Thyroid gland (tissue), 4 donors: Measurements from ENCODE around the gene KBTBD2. TPM values are rescaled to one million over a fixed set of nuclear protein-coding genes. Genes with fewer than 3 reads are reported as not detected.
"Not testable (repeated sequence)": the region's sequence is repeated elsewhere in the genome, so short reads cannot be mapped to it uniquely, and the experiment has no call there.

Experiments used
- DNase-seq, 2 donors: peaks; one replicate each; pipeline ENCODE4 v3.0.0-alpha.2; 2019
- H3K27ac ChIP-seq, 3 donors: fragments of 200-600 bp; sonication (generic); 1 replicate in 2 of 3; 2 replicates in 1 of 3; pipeline ENCODE4 v1.5.1; 2016 to 2019; ENCODE audit warnings: mild to moderate bottlenecking in 1 of 3, moderate library complexity in 1 of 3
- H3K27me3 ChIP-seq: fragments of 200-600 bp; sonication (generic); one replicate; pipeline ENCODE4 v1.5.1; 2019
- H3K36me3 ChIP-seq, 2 donors: fragments of 200-600 bp; sonication (generic); one replicate each; pipeline ENCODE4 v1.5.1; 2016 to 2019
- H3K4me1 ChIP-seq, 2 donors: fragments of 200-600 bp; sonication (generic); one replicate each; pipeline ENCODE4 v1.5.1; 2017 to 2019
- H3K4me3 ChIP-seq, 3 donors: fragments of 200-600 bp; sonication (generic); replicated peaks in 1 of 3; 1 replicate in 2 of 3; 2 replicates in 1 of 3; pipeline ENCODE4 v1.5.1; 2016; ENCODE audit warnings: mild to moderate bottlenecking in 1 of 3
- H3K9me3 ChIP-seq: fragments of 200-600 bp; sonication (generic); one replicate; pipeline ENCODE4 v1.5.1; 2017
- CTCF ChIP-seq, 6 experiments: fragments of 200-600 bp in 3 of 6; fragments of 450-650 bp in 3 of 6; sonication (generic) in 3 of 6; IDR thresholded peaks; one replicate each; pipeline ENCODE4 v1.5.1; 2016 to 2019; ENCODE audit warnings: antibody characterized with exemption in 6 of 6, mild to moderate bottlenecking in 2 of 6, inconsistent platforms in 1 of 6, moderate library complexity in 1 of 6
- POLR2A ChIP-seq, 2 donors: fragments of 450-650 bp; IDR thresholded peaks; one replicate each; pipeline ENCODE4 v1.6.1; 2017; ENCODE audit warnings: antibody characterized with exemption in 2 of 2, mild to moderate bottlenecking in 2 of 2, moderate library complexity in 1 of 2
- WGBS, 2 donors: methylation state at CpG; one replicate each; pipeline ENCODE4 v1.1.5; 2017; 5-methylcytosine and 5-hydroxymethylcytosine counted together
- intact Hi-C: fragments of 100-400 bp; cut with DNase I; formaldehyde crosslinking; loops from one replicate; pipeline ENCODE4 v1.15.1; 2023
- total RNA-seq, 4 donors: library from RNA; depleted of rRNA; stranded (reverse); fragments of >200 nt; gene quantifications; one replicate each; pipeline ENCODE4 v1.2.3, GENCODE V29; 2016

The KBTBD2 gene
- total RNA-seq, 4 donors from 2014 or later, result 35.1 to 49.8 (median 42.5) TPM

DNA sequence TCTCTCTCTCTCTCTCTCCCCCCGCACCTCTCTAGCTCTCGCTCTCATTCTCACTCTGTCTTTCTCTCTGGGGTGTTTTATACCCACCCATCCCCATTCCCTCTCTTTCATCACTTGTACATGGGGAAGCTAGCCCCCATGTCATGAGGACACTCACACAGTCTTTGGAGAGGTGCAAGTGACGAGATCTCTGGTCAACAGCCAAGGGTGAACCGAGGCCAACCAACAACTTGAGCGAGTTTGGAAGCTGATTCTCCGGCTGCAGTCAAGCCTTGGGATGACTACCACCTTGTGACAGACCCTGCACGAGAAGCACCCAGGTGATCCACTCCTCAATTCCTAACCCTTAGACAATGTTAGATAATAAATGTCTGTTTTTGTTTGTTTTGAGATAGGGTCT lies 10.1 kb upstream of the KBTBD2 start:
- no peak for TF ChIP-seq POLR2A (IDR thresholded peaks at IDR 0.05)
- no peak for TF ChIP-seq CTCF (IDR thresholded peaks at IDR 0.05)
- 91% methylated on average over 7 of the region's 7 CpGs for WGBS, 2 donors
- no peaks in the 10 kb centered on the region for H3K27me3 ChIP-seq
- peaks cover 0 to 5% of the 10 kb centered on the region in 2 donors for H3K4me1 ChIP-seq
- no peaks in the 10 kb centered on the region for H3K9me3 ChIP-seq
- H3K36me3 ChIP-seq, result no peaks in the 10 kb centered on the region
- intact Hi-C loops, result no loop called here
- H3K27ac ChIP-seq, result no peak overlapping the region
- no peak for DNase-seq
- H3K4me3 ChIP-seq, result no peak overlapping the region

DNA sequence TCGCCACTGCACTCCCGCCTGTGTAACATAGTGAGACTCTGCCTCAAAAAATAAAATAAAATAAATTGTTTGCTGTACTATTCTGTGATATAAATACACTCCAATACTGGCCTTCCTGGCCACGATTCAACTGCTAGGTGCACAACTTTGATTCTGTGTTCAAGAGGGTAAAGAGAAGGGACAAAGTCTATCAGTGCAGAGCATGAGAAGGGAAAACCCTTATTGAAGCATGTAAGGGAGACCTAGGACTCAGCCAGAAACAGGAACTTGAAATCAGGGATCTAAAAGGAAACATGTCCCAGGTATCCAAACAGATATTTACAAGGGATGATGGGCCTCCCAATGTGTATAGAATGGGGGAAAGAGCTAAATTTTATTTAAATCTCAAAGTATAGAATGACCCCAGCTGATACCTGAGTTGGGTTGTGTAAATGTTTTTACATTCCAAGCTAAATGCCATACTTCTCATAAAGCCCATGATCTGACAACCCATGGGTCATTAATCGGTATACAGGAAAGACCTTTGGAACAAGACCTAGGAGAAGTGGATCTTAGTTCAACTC lies 9.0 kb upstream of the KBTBD2 start:
- no peaks in the 10 kb centered on the region for H3K9me3 ChIP-seq
- WGBS, 2 donors, result 95 to 96% methylated on average over 4 of the region's 4 CpGs
- no peak overlapping the region for H3K4me3 ChIP-seq
- no peak for DNase-seq
- H3K27me3 ChIP-seq, result no peaks in the 10 kb centered on the region
- no peak overlapping the region for H3K27ac ChIP-seq
- H3K4me1 ChIP-seq, result peaks cover 0 to 5% of the 10 kb centered on the region in 2 donors
- intact Hi-C loops, result no loop called here
- TF ChIP-seq POLR2A (IDR thresholded peaks at IDR 0.05) (no peak), CTCF (IDR thresholded peaks at IDR 0.05) (no peak)
- H3K36me3 ChIP-seq, result no peaks in the 10 kb centered on the region

- not testable (repeated sequence) for H3K36me3 ChIP-seq
- 71 to 73% methylated on average over 6 of the region's 6 CpGs for WGBS, 2 donors
Measured at GRCh38 chr7:32897376-32897775, 5.8 kb upstream of the KBTBD2 start.

GRCh38 chr7:32896564-32897347 lies 5.2 kb upstream of the KBTBD2 start:
- Histone ChIP-seq H3K36me3 (no peaks in the 10 kb centered on the region), H3K4me1 (peaks cover 6 to 9% of the 10 kb centered on the region in 2 donors), H3K9me3 (no peaks in the 10 kb centered on the region), H3K27ac (no peak overlapping the region), H3K27me3 (no peaks in the 10 kb centered on the region), H3K4me3 (no peak overlapping the region)
- intact Hi-C loops, result no loop called here
- no peak for DNase-seq
- TF ChIP-seq POLR2A (IDR thresholded peaks at IDR 0.05) (no peak), CTCF (IDR thresholded peaks at IDR 0.05) (no peak)
- WGBS, 2 donors, result 88 to 92% methylated on average over 6 of the region's 6 CpGs

More at GRCh38 chr7:32897376-32897775, 5.8 kb upstream of the KBTBD2 start:
- H3K9me3 ChIP-seq, H3K4me1 ChIP-seq, H3K4me3 ChIP-seq, DNase-seq, intact Hi-C loops, H3K27ac ChIP-seq, H3K27me3 ChIP-seq: not testable (repeated sequence)

GRCh38 chr7:32894171-32894570 lies 2.6 kb upstream of the KBTBD2 start:
- Histone ChIP-seq H3K4me3 (no peak overlapping the region), H3K4me1 (peaks cover 14 to 16% of the 10 kb centered on the region in 2 donors), H3K27ac (no peak overlapping the region), H3K36me3 (no peaks in the 10 kb centered on the region), H3K9me3 (no peaks in the 10 kb centered on the region), H3K27me3 (no peaks in the 10 kb centered on the region)
- no peak for TF ChIP-seq POLR2A (IDR thresholded peaks at IDR 0.05)
- TF ChIP-seq CTCF (IDR thresholded peaks at IDR 0.05), result no peak
- intact Hi-C loops, result no loop called here
- DNase-seq, result no peak
- WGBS, 2 donors, result 88 to 93% methylated on average over 4 of the region's 4 CpGs
